Neural progenitor cell (in vitro differentiated cells): Measurements from ENCODE around the gene ETV6.

Experiments
- CTCF ChIP-seq: fragments of 200-600 bp; sonication (generic); IDR thresholded peaks from 2 replicates; pipeline ENCODE4 v1.5.1; 2017; ENCODE audit warnings: antibody characterized with exemption, mild to moderate bottlenecking
- EZH2 ChIP-seq: fragments of 200-600 bp; sonication (generic); IDR thresholded peaks from 2 replicates; pipeline ENCODE4 v1.6.1; 2017; ENCODE audit warnings: antibody characterized with exemption, mild to moderate bottlenecking, moderate library complexity
- EZH2phosphoT487 ChIP-seq: fragments of 200-600 bp; sonication (generic); IDR thresholded peaks from 2 replicates; pipeline ENCODE4 v1.6.1; 2017; ENCODE audit warnings: antibody characterized with exemption

- TF ChIP-seq EZH2phosphoT487 (no peak), CTCF (no peak), EZH2 (no peak)
Measured at GRCh38 chr12:11776316-11776715, 126.8 kb downstream of the ETV6 start.
